Prostate gland (tissue), 2 donors: ENCODE data around the gene DMWD.

Experiments
- CTCF ChIP-seq, 4 experiments: fragments of 200-600 bp in 2 of 4; fragments of 450-650 bp in 2 of 4; sonication (generic) in 2 of 4; IDR thresholded peaks; 1 replicate in 3 of 4; 2 replicates in 1 of 4; pipeline ENCODE4 v1.5.1; 2016 to 2019; ENCODE audit warnings: antibody characterized with exemption in 4 of 4, mild to moderate bottlenecking in 2 of 4, moderate library complexity in 2 of 4
- POLR2A ChIP-seq: fragments of 450-650 bp; IDR thresholded peaks from one replicate; pipeline ENCODE4 v1.6.1; 2016; ENCODE audit warnings: antibody characterized with exemption, mild to moderate bottlenecking
- POLR2AphosphoS5 ChIP-seq: sonication (generic); formaldehyde crosslinking; IDR thresholded peaks from one replicate; pipeline ENCODE4 v1.6.1; 2017; ENCODE audit warnings: antibody characterized with exemption

DNA sequence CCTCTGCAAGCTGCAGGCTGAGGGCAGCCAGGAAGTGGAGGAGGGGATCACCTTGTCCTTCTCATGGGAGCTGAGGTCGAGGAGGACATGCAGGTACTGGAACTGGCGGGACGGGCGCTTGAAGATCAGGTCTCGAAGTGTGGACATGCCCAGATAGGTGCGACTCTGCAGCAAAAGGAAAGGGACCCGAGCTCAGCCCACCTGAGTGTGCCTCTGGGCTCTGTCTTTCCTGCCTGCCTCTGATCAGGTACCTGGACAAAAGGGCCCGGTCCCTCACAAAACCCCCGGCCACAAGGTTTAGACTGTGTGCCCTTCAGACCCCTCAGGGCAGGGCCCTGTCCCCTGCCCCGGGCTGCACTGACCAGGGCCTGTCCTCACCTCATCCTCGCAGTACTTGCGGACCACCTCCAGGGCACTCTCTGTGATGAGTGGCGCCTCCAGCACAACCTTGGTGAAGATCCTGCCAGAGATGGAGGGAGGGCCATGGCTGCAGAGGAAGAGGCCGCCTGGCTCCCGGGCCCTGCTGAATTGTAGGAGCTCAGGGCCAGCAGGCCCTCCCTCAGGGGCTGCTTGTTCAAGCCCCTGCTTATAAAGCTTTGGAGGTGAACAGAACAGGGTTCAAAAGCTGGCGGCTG lies 34.9 kb upstream of the DMWD start:
- TF ChIP-seq CTCF (IDR thresholded peaks at IDR 0.05) (no peak), POLR2A (no peak), POLR2AphosphoS5 (no peak)
